Hepatocyte (in vitro differentiated cells): ENCODE measurements around the gene ATP8B3.

ENCODE experiments used
- CTCF ChIP-seq: fragments of 200-600 bp; sonication (generic); IDR thresholded peaks from 2 replicates; pipeline ENCODE4 v1.5.1; 2016; ENCODE audit warnings: antibody characterized with exemption, mild to moderate bottlenecking; ENCODE audit not compliant: poor library complexity
- EZH2 ChIP-seq: fragments of 200-600 bp; sonication (generic); IDR thresholded peaks from 2 replicates; pipeline ENCODE4 v1.6.1; 2016; ENCODE audit warnings: antibody characterized with exemption, mild to moderate bottlenecking, borderline replicate concordance
- EZH2phosphoT487 ChIP-seq: fragments of 200-600 bp; sonication (generic); IDR thresholded peaks from one replicate; pipeline ENCODE4 v1.6.1; 2018; ENCODE audit warnings: antibody characterized with exemption, mild to moderate bottlenecking, low read depth, moderate library complexity; ENCODE audit not compliant: unreplicated experiment, severe bottlenecking

- TF ChIP-seq CTCF: no peak
- TF ChIP-seq EZH2: no peak
- no peak for TF ChIP-seq EZH2phosphoT487
Observed at GRCh38 chr19:1830978-1831377, 18.9 kb upstream of the ATP8B3 start.
